HEK293T (cell line): ENCODE measurements around the gene HPCAL1.

Experiments
- CTCF ChIA-PET: fragments of 350-600 bp; formaldehyde crosslinking; extraction: SDS; loops from one replicate; lab custom pipeline; 2021; ENCODE audit warnings: antibody characterized with exemption, inconsistent platforms; lab: Yijun Ruan, JAX
- POLR2A ChIA-PET: fragments of 350-600 bp; formaldehyde crosslinking; extraction: SDS; loops from one replicate; lab custom pipeline; 2020; ENCODE audit warnings: antibody characterized with exemption, inconsistent platforms; lab: Yijun Ruan, JAX
- DNase-seq: peaks from one replicate; pipeline ENCODE4 v3.0.0; 2012; ENCODE audit warnings: mixed read lengths; ENCODE audit errors: extremely low spot score
- ARNT ChIP-seq: fragments of 450-650 bp; IDR thresholded peaks from 2 replicates; pipeline ENCODE4 v1.6.1; 2017; ENCODE audit warnings: mild to moderate bottlenecking
- BHLHE40 ChIP-seq: fragments of 450-650 bp; IDR thresholded peaks from 2 replicates; pipeline ENCODE4 v1.6.1; 2016; ENCODE audit warnings: mild to moderate bottlenecking, moderate library complexity, borderline replicate concordance
- CTBP1 ChIP-seq: fragments of 450-650 bp; IDR thresholded peaks from 2 replicates; pipeline ENCODE4 v1.6.1; 2016; ENCODE audit warnings: borderline replicate concordance
- ELF4 ChIP-seq: fragments of 450-650 bp; IDR thresholded peaks from 2 replicates; pipeline ENCODE4 v1.6.1; 2017; ENCODE audit warnings: antibody characterized with exemption
- FOXA1 ChIP-seq: fragments of 450-650 bp; IDR thresholded peaks from 2 replicates; pipeline ENCODE4 v1.6.1; 2016; ENCODE audit warnings: mild to moderate bottlenecking
- FOXK2 ChIP-seq: fragments of 450-650 bp; IDR thresholded peaks from 2 replicates; pipeline ENCODE4 v1.6.1; 2016; ENCODE audit warnings: mild to moderate bottlenecking
- FOXM1 ChIP-seq: fragments of 450-650 bp; IDR thresholded peaks from 2 replicates; pipeline ENCODE4 v1.6.1; 2017; ENCODE audit warnings: mild to moderate bottlenecking, borderline replicate concordance
- HDGF ChIP-seq: fragments of 450-650 bp; IDR thresholded peaks from 2 replicates; pipeline ENCODE4 v1.6.1; 2017; ENCODE audit warnings: antibody characterized with exemption, borderline replicate concordance
- L3MBTL2 ChIP-seq: fragments of 450-650 bp; conservative IDR thresholded peaks from 2 replicates; pipeline ENCODE4 v1.6.1; 2016; ENCODE audit warnings: mild to moderate bottlenecking
- LEF1 ChIP-seq: fragments of 450-650 bp; IDR thresholded peaks from 2 replicates; pipeline ENCODE4 v1.6.1; 2017; ENCODE audit warnings: mild to moderate bottlenecking, borderline replicate concordance
- NFRKB ChIP-seq: fragments of 450-650 bp; IDR thresholded peaks from 2 replicates; pipeline ENCODE4 v1.6.1; 2016; ENCODE audit warnings: mild to moderate bottlenecking, moderate library complexity
- SP1 ChIP-seq: fragments of 450-650 bp; IDR thresholded peaks from 2 replicates; pipeline ENCODE4 v1.6.1; 2017
- SUZ12 ChIP-seq: fragments of 450-650 bp; IDR thresholded peaks from 2 replicates; pipeline ENCODE4 v1.6.1; 2016; ENCODE audit warnings: mild to moderate bottlenecking
- TARDBP ChIP-seq: fragments of 450-650 bp; IDR thresholded peaks from 2 replicates; pipeline ENCODE4 v1.6.1; 2016
- ZNF384 ChIP-seq: fragments of 450-650 bp; IDR thresholded peaks from 2 replicates; pipeline ENCODE4 v1.6.1; 2016
- TF ChIP-seq, protein P1 (sequence below): fragments of 450-650 bp; IDR thresholded peaks from 2 replicates; pipeline ENCODE4 v1.6.1; 2016

The HPCAL1 gene

DNA sequence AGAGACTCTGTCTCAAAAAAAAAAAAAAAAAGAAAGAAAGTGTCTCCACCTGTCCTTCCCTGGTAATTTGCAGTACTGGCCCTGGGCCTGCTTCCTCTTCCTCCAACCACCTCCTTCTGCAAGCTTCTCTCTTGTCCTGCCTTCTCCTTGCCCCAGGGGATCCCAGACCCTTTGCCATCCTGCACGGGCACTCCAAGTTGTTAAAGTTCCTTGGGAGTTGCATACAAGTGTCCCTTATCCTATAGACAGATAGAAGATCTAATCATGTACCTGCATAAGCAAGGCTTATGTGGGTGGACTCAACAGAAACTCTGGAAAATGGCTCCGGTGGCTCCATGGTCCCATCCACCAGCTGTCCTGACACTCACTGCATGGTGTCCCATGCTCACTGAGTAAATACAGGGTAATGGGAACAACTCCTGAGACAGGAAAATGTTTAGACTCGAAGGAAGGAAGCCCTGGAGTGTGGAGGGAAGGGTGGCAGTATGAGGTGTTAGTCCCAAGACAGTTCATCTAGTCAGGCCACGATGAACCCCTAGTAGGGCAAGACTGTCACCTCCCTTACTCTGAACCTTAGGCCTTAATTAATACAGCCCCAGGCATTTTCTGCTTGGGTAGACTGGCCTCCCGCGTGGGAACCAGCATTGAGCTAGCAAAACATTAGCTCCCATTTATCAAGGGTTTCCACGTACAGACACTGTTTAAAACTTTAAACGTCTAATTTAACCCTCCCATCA, 128.3 kb downstream of the HPCAL1 start:
- TF ChIP-seq SP1 (no peak), SUZ12 (no peak), FOXA1 (no peak), FOXK2 (no peak), ARNT (no peak), BHLHE40 (no peak), LEF1 (no peak), CTBP1 (no peak), ELF4 (no peak), FOXM1 (no peak), HDGF (no peak), NFRKB (no peak), L3MBTL2 (no peak), TARDBP (no peak)
- ChIA-PET POLR2A (interaction anchor here (0.5 kb wide), 1 partner anchor 802 kb away, joined by 3 read pairs; no protein-coding TSS in a partner anchor), CTCF (interaction anchor here (0.6 kb wide), 1 partner anchor 104 kb away, joined by 3 read pairs; no protein-coding TSS in a partner anchor)
- no peak for DNase-seq

DNA sequence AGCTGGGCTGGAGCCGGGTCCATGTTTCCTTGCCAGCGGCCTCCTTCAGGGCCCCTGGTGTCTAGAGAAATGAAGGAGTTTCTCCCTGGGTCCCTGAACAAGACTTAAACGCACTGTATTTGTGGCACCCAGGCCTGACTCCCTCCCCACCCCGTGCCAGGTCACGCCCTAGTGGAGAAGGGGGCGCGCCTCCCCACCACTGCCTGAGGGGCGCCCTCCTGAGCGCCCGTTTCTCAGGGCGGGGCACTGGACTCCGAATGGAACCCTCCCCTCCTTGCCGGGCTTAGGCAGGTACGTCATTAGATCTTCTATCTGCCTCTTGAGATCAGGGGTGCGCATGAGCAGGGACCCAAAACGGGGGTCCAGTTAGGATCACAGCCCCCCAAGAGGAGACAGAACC, 129.1 kb downstream of the HPCAL1 start:
- POLR2A ChIA-PET = interaction anchor here (1.5 kb wide), 1 partner anchor 307 kb away, joined by 3 read pairs; no protein-coding TSS in a partner anchor
- DNase-seq = no peak
- TF ChIP-seq HDGF = no peak
- CTCF ChIA-PET = no interaction called here

- POLR2A ChIA-PET = interaction anchor here (1.5 kb wide), 1 partner anchor 308 kb away, joined by 3 read pairs; no protein-coding TSS in a partner anchor
- CTCF ChIA-PET = interaction anchor here (0.8 kb wide), 1 partner anchor 24 kb away, joined by 3 read pairs; no protein-coding TSS in a partner anchor
- TF ChIP-seq FOXK2 (no peak), CTBP1 (no peak), ELF4 (no peak), HDGF (no peak), LEF1 (no peak), SUZ12 (no peak), TARDBP (no peak), SP1 (no peak), FOXA1 (no peak)
- no peak for DNase-seq
Measured at GRCh38 chr2:10432311-10433181, 129.8 kb downstream of the HPCAL1 start.

- POLR2A ChIA-PET = no interaction called here
- TF ChIP-seq, protein P1, sequence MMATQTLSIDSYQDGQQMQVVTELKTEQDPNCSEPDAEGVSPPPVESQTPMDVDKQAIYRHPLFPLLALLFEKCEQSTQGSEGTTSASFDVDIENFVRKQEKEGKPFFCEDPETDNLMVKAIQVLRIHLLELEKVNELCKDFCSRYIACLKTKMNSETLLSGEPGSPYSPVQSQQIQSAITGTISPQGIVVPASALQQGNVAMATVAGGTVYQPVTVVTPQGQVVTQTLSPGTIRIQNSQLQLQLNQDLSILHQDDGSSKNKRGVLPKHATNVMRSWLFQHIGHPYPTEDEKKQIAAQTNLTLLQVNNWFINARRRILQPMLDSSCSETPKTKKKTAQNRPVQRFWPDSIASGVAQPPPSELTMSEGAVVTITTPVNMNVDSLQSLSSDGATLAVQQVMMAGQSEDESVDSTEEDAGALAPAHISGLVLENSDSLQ = no peak
- no peak for TF ChIP-seq TARDBP
- no peak for TF ChIP-seq HDGF
- TF ChIP-seq L3MBTL2 = no peak
- no peak for TF ChIP-seq FOXM1
- no peak for TF ChIP-seq BHLHE40
- TF ChIP-seq ELF4 = no peak
- no peak for TF ChIP-seq LEF1
- TF ChIP-seq SUZ12 = no peak
- TF ChIP-seq ZNF384 = no peak
- TF ChIP-seq ARNT = no peak
- TF ChIP-seq FOXK2 = no peak
- CTCF ChIA-PET = interaction anchor here (0.7 to 2.9 kb wide), 2 partner anchors 25 to 214 kb away, joined by 3 to 18 read pairs; no protein-coding TSS in a partner anchor
- DNase-seq = no peak
Measured at GRCh38 chr2:10433264-10433946, 130.7 kb downstream of the HPCAL1 start.

DNA sequence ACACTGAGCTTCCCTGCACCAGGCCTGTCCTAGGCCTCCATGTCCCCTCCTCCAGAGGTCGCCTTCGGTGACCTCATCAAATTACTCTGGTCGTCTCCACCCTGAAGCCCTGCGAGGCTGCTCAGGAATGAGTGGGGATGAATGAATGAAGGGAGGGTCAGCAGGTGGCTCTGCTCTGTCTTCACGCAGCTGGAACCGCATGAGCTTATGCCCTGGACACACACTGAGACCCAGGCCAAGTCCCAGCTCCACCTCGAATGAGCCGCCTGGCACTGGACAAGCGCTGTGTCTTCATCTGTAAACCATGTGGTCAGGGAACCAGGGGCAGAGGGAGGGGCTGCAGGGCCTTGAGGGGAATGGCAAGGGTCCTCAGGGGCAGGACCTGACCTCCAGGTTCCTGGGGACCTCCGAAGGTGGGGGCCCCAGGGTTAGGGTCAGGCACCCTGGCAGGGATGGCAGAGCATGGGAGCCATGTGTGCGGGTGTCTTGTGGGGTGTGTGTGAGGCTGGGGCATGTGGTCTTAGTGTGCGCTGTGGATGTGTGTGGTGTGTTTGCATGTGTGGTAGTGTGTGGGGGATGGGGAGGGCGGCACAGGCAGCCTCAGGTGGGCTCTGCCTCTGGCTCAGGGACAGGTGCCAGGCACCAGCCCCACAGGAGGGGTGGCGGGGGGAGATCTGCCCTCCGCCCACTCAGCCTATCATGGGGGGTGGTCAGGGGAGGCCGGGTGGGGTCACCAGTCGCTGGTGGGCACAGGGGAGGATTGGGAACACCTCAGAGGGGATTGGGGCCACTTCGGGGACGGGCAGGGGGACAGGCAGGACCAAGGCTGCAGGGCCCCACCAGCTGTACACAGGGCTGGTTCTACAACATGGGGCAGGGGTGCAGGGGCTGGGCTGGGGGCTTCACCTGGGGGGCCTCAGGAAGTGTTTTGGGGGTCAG, 131.5 kb downstream of the HPCAL1 start:
- TF ChIP-seq SUZ12 = no peak
- TF ChIP-seq L3MBTL2 = no peak
- no peak for TF ChIP-seq SP1
- TF ChIP-seq, protein P1 = no peak
- no peak for TF ChIP-seq NFRKB
- TF ChIP-seq BHLHE40 = no peak
- TF ChIP-seq LEF1 = no peak
- TF ChIP-seq CTBP1 = no peak
- TF ChIP-seq TARDBP = no peak
- TF ChIP-seq ZNF384 = no peak
- no peak for TF ChIP-seq FOXA1
- TF ChIP-seq HDGF = no peak
- TF ChIP-seq FOXM1 = no peak
- TF ChIP-seq ELF4 = no peak
- TF ChIP-seq FOXK2 = no peak
- no peak for TF ChIP-seq ARNT
- no peak for DNase-seq
- ChIA-PET CTCF (interaction anchor here (0.6 to 2.9 kb wide), 22 partner anchors 9 to 362 kb away, joined by 3 to 20 read pairs (median 3); partner anchors contain the start of gene ODC1), POLR2A (interaction anchor here (0.8 to 2.3 kb wide), 2 partner anchors 13 to 309 kb away, joined by 3 to 19 read pairs; partner anchors contain the start of gene ODC1)
